HEK293 (cell line): ENCODE measurements around the gene XPA.

Source experiments
- CTCF ChIA-PET: fragments of 350-600 bp; formaldehyde crosslinking; extraction: SDS; loops from one replicate; lab custom pipeline; 2021; ENCODE audit warnings: antibody characterized with exemption; lab: Yijun Ruan, JAX
- POLR2A ChIA-PET: fragments of 300-600 bp; formaldehyde crosslinking; extraction: SDS; loops from one replicate; lab custom pipeline; 2020; ENCODE audit warnings: antibody characterized with exemption, inconsistent platforms; lab: Yijun Ruan, JAX
- H3K27ac ChIP-seq: fragments of 200-500 bp; sonication (Bioruptor generic); 2 replicates; pipeline ENCODE4 v1.5.1; 2014; ENCODE audit warnings: low read depth, low read length, control low read depth, inconsistent platforms; ENCODE audit errors: extremely low read depth
- H3K36me3 ChIP-seq, 2 experiments: fragments of 200-500 bp in 1 of 2; sonication (Bioruptor generic) in 1 of 2; 1 replicate in 1 of 2; 2 replicates in 1 of 2; pipeline ENCODE4 v1.5.1; 2014 to 2017; ENCODE audit warnings: inconsistent platforms in 2 of 2, low read length in 2 of 2; ENCODE audit not compliant: control insufficient read depth in 2 of 2, insufficient read depth in 1 of 2
- H3K4me1 ChIP-seq: fragments of 200-500 bp; sonication (Bioruptor generic); 2 replicates; pipeline ENCODE4 v1.5.1; 2014; ENCODE audit warnings: mild to moderate bottlenecking, low read length, inconsistent platforms; ENCODE audit not compliant: control insufficient read depth, insufficient read depth
- H3K4me3 ChIP-seq: 2 replicates; pipeline ENCODE4 v1.5.1; 2011; ENCODE audit warnings: low read depth, mild to moderate bottlenecking, control low read depth, low read length, moderate library complexity
- H3K9me3 ChIP-seq: fragments of 200-500 bp; sonication (Bioruptor generic); 2 replicates; pipeline ENCODE4 v1.5.1; 2014; ENCODE audit warnings: low read depth, low read length, inconsistent platforms; ENCODE audit not compliant: control insufficient read depth, insufficient read depth
- BCL11B ChIP-seq: fragments of 450-650 bp; formaldehyde crosslinking; IDR thresholded peaks from 2 replicates; pipeline ENCODE4 v1.5.1; 2016; ENCODE audit warnings: low read depth, missing biosample characterization, missing genetic modification characterization
- GLIS1 ChIP-seq: fragments of 450-650 bp; formaldehyde crosslinking; IDR thresholded peaks from 2 replicates; pipeline ENCODE4 v1.5.1; 2016; ENCODE audit warnings: missing biosample characterization, missing genetic modification characterization
- HIC1 ChIP-seq: fragments of 450-650 bp; formaldehyde crosslinking; IDR thresholded peaks from 2 replicates; pipeline ENCODE4 v1.5.1; 2016; ENCODE audit warnings: missing biosample characterization, missing genetic modification characterization
- KLF17 ChIP-seq: fragments of 450-650 bp; formaldehyde crosslinking; IDR thresholded peaks from 2 replicates; pipeline ENCODE4 v1.5.1; 2016; ENCODE audit warnings: missing biosample characterization, missing genetic modification characterization
- ZFP37 ChIP-seq: fragments of 450-650 bp; formaldehyde crosslinking; IDR thresholded peaks from 2 replicates; pipeline ENCODE4 v1.5.1; 2016; ENCODE audit warnings: missing biosample characterization, missing genetic modification characterization
- ZNF223 ChIP-seq: fragments of 450-650 bp; formaldehyde crosslinking; IDR thresholded peaks from 2 replicates; pipeline ENCODE4 v1.5.1; 2016; ENCODE audit warnings: missing biosample characterization, missing genetic modification characterization
- ZNF239 ChIP-seq: fragments of 450-650 bp; formaldehyde crosslinking; IDR thresholded peaks from 2 replicates; pipeline ENCODE4 v1.5.1; 2016; ENCODE audit warnings: missing biosample characterization, missing genetic modification characterization
- ZNF311 ChIP-seq: fragments of 450-650 bp; formaldehyde crosslinking; IDR thresholded peaks from 2 replicates; pipeline ENCODE4 v1.5.1; 2017; ENCODE audit warnings: missing biosample characterization, missing genetic modification characterization, borderline replicate concordance
- ZNF354C ChIP-seq: fragments of 450-650 bp; formaldehyde crosslinking; IDR thresholded peaks from 2 replicates; pipeline ENCODE4 v1.5.1; 2016; ENCODE audit warnings: missing biosample characterization, missing genetic modification characterization, low read depth, borderline replicate concordance
- ZNF37A ChIP-seq: fragments of 450-650 bp; IDR thresholded peaks from 2 replicates; pipeline ENCODE4 v1.5.1; 2018; ENCODE audit warnings: missing biosample characterization, missing genetic modification characterization
- ZNF488 ChIP-seq: fragments of 450-650 bp; formaldehyde crosslinking; IDR thresholded peaks from 2 replicates; pipeline ENCODE4 v1.5.1; 2016; ENCODE audit warnings: missing biosample characterization, missing genetic modification characterization
- ZNF558 ChIP-seq: fragments of 450-650 bp; formaldehyde crosslinking; IDR thresholded peaks from 2 replicates; pipeline ENCODE4 v1.5.1; 2016; ENCODE audit warnings: missing biosample characterization, missing genetic modification characterization
- ZNF629 ChIP-seq: fragments of 450-650 bp; formaldehyde crosslinking; IDR thresholded peaks from 2 replicates; pipeline ENCODE4 v1.5.1; 2017; ENCODE audit warnings: missing biosample characterization, missing genetic modification characterization
- ZNF747 ChIP-seq: fragments of 450-650 bp; formaldehyde crosslinking; IDR thresholded peaks from 2 replicates; pipeline ENCODE4 v1.5.1; 2016; ENCODE audit warnings: missing biosample characterization, missing genetic modification characterization
- ZNF777 ChIP-seq: fragments of 450-650 bp; formaldehyde crosslinking; IDR thresholded peaks from 2 replicates; pipeline ENCODE4 v1.5.1; 2017; ENCODE audit warnings: missing biosample characterization, missing genetic modification characterization, borderline replicate concordance
- TF ChIP-seq, protein P1 (sequence below): fragments of 450-650 bp; formaldehyde crosslinking; IDR thresholded peaks from 2 replicates; pipeline ENCODE4 v1.5.1; 2016; ENCODE audit warnings: missing biosample characterization, missing genetic modification characterization

XPA gene

DNA sequence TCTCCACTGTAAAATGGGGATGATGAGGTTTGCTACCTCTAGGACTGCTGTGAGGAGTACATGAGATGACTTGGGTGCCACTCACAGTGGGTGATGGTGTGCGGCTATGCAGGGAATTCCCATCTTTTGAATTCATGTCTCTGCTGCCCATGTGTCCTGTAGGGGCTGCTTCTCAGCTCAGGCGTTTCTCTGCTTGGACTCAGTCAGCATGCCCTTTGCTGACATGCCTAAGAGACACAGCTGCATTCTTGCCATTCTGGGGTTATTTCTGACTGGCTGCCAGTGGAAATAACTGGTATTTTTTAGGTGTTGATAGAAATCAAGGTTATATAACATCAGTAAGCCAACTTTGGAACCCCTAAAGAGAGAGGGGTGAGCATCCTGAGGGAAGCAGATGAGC is 24.3 kb upstream of the XPA start:
- POLR2A ChIA-PET = no interaction called here
- Histone ChIP-seq H3K9me3 (no peaks in the 10 kb centered on the region), H3K4me3 (no peak overlapping the region), H3K27ac (no peak overlapping the region), H3K4me1 (no peaks in the 10 kb centered on the region), H3K36me3 (no peaks in the 10 kb centered on the region)
- TF ChIP-seq ZNF488 (tag by site-specific recombination) (no peak), KLF17 (tag by site-specific recombination) (no peak), ZNF37A (no peak), GLIS1 (tag by site-specific recombination) (no peak), BCL11B (tag by site-specific recombination) (no peak)
- CTCF ChIA-PET = interaction anchor here (1.2 kb wide), 1 partner anchor 202 kb away, joined by 4 read pairs; no protein-coding TSS in a partner anchor

- Histone ChIP-seq H3K36me3 (no peaks in the 10 kb centered on the region), H3K9me3 (no peaks in the 10 kb centered on the region), H3K4me3 (no peak overlapping the region), H3K4me1 (no peaks in the 10 kb centered on the region), H3K27ac (no peak overlapping the region)
- POLR2A ChIA-PET = no interaction called here
- CTCF ChIA-PET = interaction anchor here (0.6 to 1.3 kb wide), 3 partner anchors 12 to 357 kb away, joined by 3 to 5 read pairs (median 3); no protein-coding TSS in a partner anchor
- no peak for TF ChIP-seq ZNF311 (tag by site-specific recombination)
- TF ChIP-seq HIC1 (tag by site-specific recombination) = no peak
- TF ChIP-seq ZNF354C (tag by site-specific recombination) = no peak
- TF ChIP-seq ZNF747 (tag by site-specific recombination) = no peak
- no peak for TF ChIP-seq ZNF777 (tag by site-specific recombination)
- no peak for TF ChIP-seq ZNF239 (tag by site-specific recombination)
- no peak for TF ChIP-seq ZNF629 (tag by site-specific recombination)
- TF ChIP-seq GLIS1 (tag by site-specific recombination) = no peak
- TF ChIP-seq, protein P1, sequence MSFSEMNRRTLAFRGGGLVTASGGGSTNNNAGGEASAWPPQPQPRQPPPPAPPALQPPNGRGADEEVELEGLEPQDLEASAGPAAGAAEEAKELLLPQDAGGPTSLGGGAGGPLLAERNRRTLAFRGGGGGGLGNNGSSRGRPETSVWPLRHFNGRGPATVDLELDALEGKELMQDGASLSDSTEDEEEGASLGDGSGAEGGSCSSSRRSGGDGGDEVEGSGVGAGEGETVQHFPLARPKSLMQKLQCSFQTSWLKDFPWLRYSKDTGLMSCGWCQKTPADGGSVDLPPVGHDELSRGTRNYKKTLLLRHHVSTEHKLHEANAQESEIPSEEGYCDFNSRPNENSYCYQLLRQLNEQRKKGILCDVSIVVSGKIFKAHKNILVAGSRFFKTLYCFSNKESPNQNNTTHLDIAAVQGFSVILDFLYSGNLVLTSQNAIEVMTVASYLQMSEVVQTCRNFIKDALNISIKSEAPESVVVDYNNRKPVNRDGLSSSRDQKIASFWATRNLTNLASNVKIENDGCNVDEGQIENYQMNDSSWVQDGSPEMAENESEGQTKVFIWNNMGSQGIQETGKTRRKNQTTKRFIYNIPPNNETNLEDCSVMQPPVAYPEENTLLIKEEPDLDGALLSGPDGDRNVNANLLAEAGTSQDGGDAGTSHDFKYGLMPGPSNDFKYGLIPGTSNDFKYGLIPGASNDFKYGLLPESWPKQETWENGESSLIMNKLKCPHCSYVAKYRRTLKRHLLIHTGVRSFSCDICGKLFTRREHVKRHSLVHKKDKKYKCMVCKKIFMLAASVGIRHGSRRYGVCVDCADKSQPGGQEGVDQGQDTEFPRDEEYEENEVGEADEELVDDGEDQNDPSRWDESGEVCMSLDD (tag by site-specific recombination) = no peak
- TF ChIP-seq ZNF558 = no peak
- no peak for TF ChIP-seq ZFP37 (tag by site-specific recombination)
- no peak for TF ChIP-seq ZNF223 (tag by site-specific recombination)
Measured at GRCh38 chr9:97717866-97718265, 20.7 kb upstream of the XPA start.
